HUDEP-2 (cell line): ENCODE measurements around the gene DLG2.

ENCODE experiments used
- DNase-seq, 76 experiments: peaks; one replicate each; lab custom pipeline; 2025; ENCODE audit not compliant: unreplicated experiment in 76 of 76; lab: John Stamatoyannopoulos, UW

Gene DLG2

DNA sequence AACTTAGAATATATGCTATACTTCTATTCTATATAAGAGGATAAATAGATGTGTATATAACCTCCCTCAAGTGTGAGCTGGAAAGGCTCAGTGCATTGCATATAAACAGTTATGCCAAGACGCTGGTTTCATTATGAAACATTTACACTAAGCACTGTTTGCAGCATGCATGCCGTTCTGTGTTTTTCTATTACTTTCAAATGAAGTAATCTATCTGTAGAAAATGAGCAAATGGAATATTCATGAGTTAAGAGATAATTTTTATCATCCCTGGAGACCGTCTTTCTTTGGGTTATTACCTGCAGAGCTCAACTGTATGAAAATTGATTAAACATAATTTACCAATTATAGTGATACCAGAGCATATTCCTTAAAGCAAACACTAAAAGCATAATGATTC, 1415.2 kb downstream of the DLG2 start:
- no peak for DNase-seq

DNA sequence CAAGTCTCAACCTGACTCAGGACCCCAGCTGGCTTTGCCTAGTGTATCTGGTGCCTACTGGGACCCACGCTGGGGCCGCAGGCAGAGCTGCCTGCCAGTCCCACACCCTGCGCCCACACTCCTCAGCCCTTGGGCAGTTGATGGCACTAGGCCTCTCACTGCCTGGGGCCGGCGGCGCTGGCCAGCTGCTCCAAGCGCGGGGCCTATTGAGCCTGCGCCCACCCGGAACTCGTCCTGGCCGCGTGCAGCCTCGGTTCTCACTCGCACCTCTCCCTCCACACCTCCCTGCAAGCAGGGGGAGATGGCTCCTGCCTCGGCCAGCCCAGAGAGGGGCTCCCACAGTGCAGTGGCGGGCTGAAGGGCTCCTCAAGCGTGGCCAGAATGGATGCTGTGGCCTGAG, 1432.4 kb downstream of the DLG2 start:
- DNase-seq = no peak

DNA sequence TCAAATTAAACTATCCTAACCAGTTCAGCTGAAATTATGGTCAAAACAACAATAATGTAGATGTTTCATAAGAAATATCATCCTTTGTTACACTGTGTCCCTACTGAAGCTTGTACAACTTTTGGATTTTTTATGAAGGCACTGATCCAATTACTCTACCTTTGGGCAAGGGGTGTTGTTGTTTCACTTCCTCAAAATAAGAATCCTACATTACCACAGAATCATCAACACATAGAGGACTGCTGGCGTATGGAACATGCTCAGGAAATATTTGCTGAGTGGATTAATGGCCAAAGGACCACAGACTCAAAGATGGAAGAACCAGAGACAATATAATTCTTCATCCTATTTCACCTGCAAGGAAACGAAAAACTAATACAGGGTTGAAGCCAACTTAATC, 1433.4 kb downstream of the DLG2 start:
- no peak for DNase-seq

DNA sequence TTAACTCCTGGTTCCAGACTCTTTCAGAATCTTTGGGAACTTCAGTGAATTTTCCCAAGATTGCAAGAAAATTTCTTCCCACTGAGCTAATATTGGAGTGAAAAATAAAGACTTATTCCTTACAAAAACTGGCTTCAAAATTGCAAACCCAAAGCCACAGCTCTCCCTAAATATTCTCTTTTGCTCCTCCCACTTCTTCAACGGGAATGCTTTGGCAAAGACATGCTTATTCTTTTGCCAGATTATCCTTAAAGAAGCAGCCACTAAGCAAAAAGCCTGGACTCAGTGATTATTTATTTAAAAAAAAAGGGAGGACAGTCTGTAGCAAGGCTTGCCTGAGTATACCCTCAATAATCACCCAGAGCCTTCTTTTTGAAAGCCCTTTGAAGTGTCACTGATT, 1438.6 kb downstream of the DLG2 start:
- DNase-seq = no peak

DNA sequence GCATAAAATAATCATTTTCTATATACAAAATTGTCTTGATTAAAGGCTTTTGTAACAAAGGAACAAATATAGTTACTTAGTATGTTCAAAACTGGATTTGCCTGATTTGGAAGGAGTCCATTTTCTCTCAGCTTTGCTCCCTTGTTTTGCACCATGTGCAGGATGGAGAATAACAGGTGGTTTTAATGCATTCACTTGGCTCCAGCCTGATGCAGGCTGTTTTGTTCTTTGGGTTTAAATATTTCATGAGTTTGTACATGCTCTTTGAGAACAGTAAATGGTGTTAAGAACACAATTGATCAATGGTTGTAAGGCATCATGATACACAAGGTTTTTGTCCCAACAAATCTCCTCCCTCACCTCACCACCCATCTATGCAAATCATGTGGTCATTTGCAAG, 1454.1 kb downstream of the DLG2 start:
- DNase-seq = no peak

DNA sequence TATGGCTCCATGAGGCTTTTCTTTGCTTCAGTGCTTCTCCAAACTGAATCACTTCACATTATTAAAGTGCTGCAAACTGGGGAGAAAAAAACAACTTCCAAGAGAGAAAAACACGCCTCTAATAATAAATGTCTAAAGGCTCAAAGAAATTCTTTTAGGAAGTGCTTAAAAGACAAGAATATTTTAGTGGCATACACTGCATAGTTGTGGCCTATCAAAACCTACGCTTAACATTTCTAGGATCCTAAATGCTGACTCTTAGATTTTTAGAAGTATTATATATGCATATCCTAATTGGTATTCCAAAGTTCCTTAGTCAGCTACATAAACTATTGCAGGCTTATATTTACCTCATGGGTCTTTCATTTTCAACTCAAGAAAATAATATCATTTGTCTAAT, 1462.0 kb downstream of the DLG2 start:
- DNase-seq = no peak

DNA sequence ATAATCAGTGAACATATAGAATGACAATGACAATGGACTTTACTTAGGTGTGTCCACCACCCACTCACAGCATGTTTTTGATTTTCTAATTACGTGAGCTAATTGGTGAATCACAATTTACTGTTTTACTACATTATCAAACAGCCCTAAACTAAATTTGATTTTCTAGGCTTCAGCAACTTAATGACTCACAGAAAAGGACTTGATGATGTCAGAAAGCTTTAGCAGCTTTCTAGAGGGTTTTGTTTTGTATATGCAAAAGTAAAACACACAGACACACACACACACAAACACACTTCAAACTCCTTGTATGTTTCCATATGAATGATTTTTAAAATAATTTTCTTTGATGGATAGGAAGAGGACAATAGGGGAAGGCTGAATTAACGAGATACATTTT, 1462.4 kb downstream of the DLG2 start:
- no peak for DNase-seq

DNA sequence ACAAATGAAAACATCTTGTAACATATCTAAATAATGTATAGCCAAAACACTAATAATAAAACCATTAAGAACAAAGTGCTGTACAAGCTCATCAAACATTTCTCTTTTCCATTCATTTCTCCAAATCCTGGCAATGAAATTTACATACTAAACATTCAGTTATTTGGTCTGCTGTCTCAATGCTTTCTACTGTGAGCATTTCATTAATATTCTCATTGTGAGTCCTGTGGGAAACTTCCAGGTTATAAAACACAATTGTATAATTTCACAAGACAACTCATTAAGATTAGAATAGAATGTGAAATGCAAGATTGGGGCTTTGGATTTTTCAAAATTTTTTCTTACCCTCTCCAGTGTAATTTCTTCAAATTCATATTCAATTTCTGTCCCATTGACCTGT, 1464.0 kb downstream of the DLG2 start:
- DNase-seq = no peak

DNA sequence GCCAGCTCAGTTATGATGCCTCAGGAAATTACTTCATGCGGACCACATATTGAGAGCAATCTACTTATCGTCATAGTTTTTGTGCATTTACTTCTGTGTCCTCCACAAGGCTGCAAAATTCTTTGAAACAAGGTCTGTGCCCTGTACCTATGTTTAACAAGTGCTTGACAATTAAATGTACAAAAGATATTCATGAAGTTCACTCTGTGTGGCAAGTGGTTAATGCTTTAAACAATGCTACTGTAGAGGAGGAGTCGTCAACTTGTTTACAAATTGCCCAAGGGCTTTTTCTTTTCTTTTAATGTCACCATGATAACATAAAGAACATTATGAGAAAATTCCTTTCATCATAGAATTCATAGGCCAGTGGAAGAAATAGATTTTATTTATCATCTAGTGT, 1469.5 kb downstream of the DLG2 start:
- DNase-seq = no peak

DNA sequence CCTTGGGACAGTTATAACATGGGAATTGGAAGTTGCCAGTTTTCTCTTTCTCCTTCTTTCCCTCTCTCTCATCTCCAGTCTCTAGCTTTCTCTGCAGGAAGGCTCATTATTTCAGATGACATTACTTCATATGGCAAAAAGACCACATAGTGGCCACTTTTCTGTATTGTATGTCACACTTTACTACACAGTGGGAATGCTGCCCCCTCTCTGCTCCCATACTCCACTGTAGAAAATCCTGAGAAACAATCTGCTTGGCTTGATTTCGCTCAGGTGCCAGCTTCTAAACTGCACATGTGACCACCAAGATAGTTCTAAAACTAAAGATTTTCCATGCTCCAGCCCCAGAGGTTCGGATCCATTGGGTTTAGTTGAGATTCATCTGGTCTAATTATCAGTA, 1480.3 kb downstream of the DLG2 start:
- no peak for DNase-seq

DNA sequence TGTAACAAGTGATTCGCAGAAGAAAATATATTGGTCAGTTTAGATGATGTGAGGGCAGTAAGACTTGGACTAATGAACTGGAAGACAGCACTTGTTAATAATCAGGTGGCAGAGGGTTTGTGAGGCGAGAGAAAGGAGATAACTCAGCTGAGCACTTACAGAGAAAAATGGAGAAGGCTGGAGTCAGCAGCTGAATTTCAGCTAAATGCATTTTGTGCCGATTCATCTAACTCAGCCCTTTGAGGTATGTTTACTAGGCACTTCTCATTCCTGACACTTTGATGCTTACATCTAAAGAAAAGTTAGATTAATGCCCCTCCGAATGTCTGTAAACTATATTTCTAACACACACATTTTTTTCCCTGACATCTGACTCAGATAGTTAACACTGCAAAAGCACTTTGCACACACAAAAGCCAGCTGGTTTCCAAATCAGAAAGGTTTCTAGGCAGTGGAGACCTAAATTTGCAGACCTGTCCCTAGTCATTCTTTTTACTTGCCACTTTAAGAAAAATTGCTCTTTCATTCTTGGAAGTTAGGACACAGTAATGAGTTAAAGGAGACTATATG, 1481.4 kb downstream of the DLG2 start:
- no peak for DNase-seq

DNA sequence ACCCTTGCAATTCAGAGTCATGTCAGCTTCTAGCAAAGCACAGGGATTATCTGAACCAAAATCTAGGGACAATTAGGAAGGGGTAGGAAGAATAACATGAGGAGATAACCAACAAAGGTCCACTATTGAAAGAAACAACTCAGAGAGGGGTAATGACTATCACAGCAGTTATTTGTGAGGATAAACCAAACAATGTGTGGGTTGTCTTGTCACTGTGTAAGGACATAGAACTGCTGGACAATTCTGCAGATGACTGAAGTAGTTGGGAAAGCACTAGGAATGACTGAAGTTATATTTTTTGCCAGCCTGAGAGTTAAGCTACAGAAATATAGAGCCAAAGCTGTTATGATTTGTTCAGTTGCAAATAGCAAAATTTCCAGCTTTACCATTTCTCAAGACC, 1482.6 kb downstream of the DLG2 start:
- DNase-seq = no peak

DNA sequence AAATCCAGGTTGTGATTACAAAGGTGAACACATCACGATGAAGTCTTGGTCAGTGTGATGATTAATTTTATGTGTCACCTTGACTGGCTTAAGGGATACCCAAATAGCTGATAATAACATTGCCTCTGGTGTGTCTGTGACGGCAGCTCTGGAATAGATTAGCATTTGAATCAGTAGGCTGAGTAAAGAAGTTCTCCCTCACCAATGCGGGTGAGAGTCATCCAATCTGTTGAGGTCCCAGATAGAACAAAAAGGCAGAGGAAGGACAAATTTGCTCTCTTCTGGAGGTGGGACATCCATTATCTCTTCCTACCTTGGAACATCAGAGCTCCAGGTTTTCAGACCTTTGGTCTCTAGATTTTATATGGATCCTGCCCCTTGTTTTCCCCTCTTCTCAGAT, 1484.7 kb downstream of the DLG2 start:
- DNase-seq = no peak

DNA sequence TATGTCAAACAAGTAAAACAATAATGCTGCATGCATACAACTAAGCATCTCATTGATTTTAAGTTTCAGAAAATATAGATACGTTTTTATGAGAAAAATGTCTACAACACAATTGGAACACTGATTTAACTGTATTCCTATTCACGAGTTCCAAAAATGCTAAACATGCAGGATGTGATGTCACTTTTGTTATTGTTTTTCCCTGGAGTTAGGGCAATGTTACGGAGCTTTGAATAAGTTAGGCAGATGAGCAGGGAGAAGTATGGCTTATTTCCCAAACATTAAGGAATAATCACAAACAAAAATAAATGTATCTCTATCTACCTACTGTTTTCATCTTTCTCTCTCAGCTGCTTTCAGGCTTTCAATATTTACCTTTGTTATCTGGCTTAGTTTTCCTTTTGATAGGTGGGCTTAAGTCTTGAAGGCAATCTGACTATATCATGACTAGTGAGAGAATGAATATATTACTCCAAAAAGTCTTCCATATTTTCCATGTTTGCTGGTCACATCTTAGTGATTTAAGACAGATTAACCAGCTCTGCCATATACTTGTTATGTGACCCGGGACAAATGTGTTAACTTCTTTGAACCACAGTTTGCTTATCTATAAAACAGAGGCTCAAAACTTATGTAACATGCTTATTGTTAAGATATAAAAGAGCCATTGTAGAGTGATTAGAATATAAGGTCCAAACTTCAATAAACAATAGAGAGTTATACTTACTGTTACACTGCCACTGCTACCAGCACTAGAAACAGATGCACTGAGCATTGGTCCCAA, 1486.6 kb downstream of the DLG2 start:
- DNase-seq = no peak

DNA sequence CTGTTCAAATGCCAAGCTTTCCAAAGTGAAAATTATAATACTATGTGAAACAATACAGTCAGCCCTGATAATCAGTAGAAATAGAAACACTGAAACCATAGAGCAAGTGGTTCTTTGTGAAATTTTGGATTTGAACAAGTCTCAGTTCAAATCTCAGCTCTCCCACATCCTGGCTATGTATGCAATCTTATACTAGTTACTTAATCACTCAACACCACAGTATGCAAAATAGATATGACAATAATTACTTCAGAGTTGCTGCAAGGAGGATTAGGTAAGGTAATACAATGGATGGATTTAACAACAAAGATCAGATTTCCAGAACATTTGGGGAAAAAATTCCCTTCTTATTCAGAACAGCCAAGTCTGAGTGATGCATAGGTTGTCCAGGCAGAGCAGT, 1489.2 kb downstream of the DLG2 start:
- DNase-seq = no peak

DNA sequence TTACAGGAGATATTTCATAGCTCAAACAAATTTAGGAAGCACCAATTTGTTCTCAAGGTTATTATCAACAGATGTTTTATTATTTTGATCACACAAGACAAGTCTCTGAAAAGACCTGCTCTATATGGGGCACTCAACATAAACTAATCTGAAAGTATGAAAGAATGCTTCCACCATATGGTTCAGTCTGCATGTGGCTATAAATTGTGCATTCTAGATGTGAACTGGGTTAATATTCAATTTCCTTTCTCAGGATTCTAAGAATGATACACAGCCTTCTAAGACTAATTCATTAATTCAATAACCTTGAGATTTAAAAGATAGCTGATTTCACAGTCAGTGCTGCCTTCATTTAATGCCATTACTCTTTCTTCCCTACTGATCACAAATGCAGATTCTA, 1489.6 kb downstream of the DLG2 start:
- no peak for DNase-seq

DNA sequence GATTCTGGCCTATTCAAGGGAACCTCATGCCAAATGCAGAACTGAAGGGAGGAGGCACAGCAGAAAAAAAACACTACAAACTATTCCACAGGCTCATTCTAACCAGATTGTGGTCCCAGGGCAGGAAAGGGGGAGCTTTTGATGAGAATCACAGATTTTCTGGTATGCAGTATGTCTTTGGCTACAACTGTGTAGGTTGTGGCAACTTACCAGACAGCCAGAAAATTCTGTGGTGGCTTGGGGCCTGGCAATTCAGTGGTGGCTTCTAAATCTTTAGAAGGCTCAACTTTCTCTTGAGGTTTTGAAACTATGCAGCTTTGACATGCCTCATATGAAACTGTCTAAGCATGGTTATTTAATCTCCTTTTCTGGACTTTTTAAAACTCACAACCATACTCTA, 1490.2 kb downstream of the DLG2 start:
- no peak for DNase-seq

DNA sequence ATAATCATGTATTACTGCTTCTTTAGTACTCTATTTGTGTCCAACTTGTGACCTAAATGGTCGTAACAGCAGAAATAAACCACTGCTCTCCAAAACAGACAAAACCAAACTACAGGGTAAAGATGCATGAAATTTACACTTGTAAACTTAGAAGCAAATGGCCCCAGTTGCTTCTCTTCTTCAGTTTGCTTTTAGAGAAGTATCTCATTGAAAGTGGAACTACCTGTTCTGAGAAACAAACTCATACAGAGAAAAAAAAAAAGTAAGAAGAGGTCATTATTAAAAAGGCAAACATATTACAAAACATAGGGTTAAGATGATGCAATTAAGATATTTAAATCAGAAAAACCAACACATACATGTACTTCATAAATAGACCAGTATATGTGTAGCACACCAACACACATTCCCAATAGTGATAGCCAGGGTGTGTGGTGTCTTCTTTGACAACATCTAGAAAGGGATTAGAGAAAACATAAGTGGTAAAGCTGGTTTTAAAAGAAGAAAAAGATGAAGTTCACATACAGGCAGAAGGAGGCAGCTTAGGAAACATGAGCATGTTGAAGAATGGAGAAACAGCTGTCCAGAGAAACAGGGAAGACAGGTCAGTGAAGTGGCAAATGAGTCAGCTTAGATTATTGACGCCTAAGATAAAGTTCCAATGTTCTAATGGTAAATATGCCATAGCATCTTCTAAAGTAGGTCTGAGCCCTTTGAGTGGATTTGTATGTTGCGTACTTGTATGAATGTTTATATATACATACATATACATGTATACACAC, 1496.3 kb downstream of the DLG2 start:
- DNase-seq = no peak

DNA sequence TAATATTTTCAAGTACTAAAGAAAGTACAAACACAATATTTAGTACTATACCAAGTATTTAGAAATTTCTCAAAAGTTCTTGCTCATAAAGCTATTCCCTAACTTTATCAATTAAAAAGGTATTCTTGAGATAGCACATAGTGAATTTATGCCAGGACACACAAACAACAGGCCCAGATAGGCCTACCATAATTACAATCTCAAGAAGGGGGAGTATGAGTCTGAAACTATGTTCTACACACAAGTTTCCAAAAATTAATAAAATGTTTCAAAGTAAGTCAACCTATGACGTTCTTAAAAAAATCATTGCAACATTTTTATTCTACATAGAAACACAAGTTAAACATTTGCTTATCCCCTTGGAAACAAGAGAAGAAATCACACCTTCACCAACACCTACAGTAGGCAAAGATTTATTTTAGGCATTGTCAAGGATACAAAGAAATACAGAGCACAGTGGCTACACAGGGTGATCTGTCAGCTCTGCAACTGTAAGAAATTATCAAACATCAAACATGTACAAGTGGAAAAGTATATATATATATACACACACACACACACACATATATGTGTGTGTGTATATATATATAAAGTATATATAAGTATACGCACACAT, 1497.1 kb downstream of the DLG2 start:
- DNase-seq = no peak

DNA sequence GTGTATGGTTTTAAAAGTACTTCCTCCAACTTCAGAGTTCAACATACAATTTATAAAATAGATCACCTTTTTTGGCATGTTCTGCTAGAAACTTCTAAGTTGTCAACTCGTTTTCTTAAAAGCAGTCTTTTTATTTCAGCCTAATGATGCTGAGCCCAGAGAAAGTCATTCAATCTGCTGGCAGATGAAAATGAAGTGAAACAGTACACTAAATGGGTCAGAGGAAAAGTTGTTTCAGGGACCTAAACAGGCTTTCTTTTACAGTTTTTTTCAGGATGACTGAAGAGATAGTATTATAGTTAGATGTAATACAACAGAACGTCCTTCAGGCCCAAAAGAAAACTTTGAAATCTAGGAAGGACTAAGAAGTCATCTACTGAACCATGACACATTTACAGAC, 1498.3 kb downstream of the DLG2 start:
- no peak for DNase-seq

DNA sequence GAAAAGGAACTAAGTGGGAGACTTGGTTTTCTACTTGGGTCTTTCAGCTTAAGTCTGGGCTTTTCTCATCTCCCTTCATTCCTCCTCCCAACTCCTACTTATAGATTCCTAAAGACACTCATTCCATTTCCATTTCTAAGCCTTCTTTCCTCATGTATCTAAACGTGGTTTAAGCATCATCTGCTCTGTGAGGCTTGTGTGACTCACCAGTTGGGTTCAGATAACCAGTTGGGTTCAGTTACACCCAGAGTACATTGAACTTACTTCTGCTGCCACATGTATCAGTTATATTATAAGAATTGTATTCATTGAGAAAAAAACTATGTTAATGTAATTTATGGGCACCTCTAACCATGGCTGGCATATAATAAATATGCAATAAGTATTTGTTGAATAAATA, 1509.8 kb downstream of the DLG2 start:
- no peak for DNase-seq

DNA sequence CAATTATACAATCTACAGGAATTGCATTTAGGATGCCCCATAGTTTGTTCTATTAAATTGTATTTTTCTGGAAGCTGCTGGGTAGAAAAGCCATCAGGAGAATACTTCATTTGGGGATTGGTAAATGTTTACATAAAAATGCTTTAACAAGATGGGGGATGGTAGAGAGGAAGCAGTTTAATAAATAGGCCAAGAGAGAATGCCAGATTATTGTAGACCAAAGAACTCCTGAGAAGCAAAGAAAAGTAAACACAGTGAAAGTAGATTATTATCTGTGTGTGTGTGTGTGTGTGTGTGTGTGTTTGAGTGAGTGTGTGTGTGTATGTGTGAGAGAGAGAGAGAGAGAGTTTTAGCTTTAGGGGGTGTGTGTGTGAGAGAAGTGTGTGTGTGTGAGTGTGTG, 1520.6 kb downstream of the DLG2 start:
- DNase-seq = no peak
